Fibroblast of the aortic adventitia (primary cell): ENCODE results near the gene VPS72. TPM values are rescaled to one million over a fixed set of nuclear protein-coding genes. Genes with fewer than 3 reads are reported as not detected.

Experiments used
- DNase-seq: peaks from one replicate; pipeline ENCODE4 v3.0.0-alpha.2; 2010; ENCODE audit warnings: low read depth
- H3K4me3 ChIP-seq: 2 replicates; pipeline ENCODE4 v1.5.1; 2011; ENCODE audit warnings: low read depth, mild to moderate bottlenecking, control low read depth, low read length, moderate library complexity
- total RNA-seq: library from RNA; depleted of rRNA; stranded (reverse); fragments of >200 nt; gene quantifications from 2 replicates; pipeline ENCODE4 v1.2.3, GENCODE V29; 2012; ENCODE audit warnings: low replicate concordance
- TF ChIP-seq, protein P1 (sequence below): IDR thresholded peaks from 2 replicates; pipeline ENCODE4 v1.5.1; 2011; ENCODE audit warnings: mild to moderate bottlenecking, low read length, control low read depth, inconsistent platforms; ENCODE audit not compliant: insufficient read depth

Gene VPS72
- total RNA-seq, 1 donor: 42.8 TPM

DNA sequence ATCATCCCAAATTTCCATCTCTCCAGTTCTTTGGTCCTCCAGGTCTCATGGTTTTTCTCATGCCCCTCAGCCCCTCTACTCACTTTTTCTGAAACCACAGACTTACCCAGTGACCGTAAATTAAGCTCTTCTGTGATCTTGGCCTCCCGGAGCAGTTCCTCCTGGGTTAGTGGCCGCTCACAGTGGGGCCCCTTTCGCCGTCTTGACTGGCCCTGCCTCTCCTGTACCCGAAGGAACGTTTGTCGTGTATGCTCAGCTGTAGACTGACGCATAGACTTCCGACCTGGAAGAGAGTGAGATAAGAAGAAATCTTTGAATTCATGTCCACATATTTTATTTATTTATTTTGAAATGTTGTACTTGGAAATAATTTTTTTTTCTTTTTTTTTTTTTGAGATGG lies 5.8 kb downstream of the VPS72 start:
- no peak for DNase-seq
- no peak overlapping the region for H3K4me3 ChIP-seq
- TF ChIP-seq, protein P1, sequence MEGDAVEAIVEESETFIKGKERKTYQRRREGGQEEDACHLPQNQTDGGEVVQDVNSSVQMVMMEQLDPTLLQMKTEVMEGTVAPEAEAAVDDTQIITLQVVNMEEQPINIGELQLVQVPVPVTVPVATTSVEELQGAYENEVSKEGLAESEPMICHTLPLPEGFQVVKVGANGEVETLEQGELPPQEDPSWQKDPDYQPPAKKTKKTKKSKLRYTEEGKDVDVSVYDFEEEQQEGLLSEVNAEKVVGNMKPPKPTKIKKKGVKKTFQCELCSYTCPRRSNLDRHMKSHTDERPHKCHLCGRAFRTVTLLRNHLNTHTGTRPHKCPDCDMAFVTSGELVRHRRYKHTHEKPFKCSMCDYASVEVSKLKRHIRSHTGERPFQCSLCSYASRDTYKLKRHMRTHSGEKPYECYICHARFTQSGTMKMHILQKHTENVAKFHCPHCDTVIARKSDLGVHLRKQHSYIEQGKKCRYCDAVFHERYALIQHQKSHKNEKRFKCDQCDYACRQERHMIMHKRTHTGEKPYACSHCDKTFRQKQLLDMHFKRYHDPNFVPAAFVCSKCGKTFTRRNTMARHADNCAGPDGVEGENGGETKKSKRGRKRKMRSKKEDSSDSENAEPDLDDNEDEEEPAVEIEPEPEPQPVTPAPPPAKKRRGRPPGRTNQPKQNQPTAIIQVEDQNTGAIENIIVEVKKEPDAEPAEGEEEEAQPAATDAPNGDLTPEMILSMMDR: no peak

DNA sequence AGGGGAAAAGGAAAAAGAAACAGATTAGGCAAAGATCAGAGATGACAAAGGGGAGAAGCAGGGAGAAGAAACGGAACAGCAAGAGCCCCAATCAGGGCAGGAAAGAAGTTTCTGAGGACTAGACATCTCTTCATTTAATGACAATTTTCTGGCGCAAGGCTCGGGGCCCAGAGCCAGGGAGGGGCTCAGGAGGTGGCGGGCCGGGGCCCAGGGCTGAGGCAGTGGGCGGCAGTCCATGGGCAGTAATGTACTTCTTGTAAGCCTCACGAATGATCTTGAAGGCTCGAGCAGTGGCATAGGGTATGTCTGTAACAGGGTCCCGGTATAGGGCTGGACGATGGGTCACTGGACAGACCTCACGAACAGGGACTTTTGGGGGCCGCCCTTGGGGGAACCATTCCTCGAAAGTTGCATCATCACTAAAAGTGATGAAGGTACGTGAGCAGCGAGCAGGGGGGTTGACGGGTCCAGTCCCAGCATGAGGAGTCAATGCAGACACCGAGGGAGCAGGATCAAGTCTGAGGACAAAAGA lies 13.4 kb downstream of the VPS72 start:
- DNase-seq: no peak
- no peak overlapping the region for H3K4me3 ChIP-seq
- TF ChIP-seq, protein P1: no peak

DNA sequence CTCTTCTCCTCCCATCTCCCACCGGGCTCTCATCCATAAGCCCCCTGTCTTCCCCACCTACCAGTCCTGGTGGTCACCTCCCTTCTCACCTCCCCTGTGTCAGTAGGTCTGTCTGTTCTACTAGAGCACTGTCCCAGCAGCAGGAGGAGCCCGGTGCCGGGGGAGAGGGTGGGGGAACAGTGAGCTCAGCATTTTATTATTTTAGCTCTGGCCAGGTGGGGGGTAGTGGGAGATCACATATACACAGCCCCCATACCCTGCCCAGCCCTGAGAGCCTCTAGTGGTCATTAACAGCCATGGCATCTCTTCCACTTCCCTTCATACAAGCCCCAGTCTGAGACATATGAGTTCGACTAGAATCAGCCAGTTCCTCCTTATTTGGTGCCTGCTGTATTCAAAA lies 14.1 kb downstream of the VPS72 start, which contains the start of gene TMOD4:
Gene TMOD4 (minus strand): TSS at position 119 of the 400 bp plus-strand sequence. CDS start 1,106 bp downstream, outside the sequence.
- TF ChIP-seq, protein P1: peak; percentile 65
- no peak within 1 kb of the TSS for H3K4me3 ChIP-seq
- DNase-seq: no peak

DNA sequence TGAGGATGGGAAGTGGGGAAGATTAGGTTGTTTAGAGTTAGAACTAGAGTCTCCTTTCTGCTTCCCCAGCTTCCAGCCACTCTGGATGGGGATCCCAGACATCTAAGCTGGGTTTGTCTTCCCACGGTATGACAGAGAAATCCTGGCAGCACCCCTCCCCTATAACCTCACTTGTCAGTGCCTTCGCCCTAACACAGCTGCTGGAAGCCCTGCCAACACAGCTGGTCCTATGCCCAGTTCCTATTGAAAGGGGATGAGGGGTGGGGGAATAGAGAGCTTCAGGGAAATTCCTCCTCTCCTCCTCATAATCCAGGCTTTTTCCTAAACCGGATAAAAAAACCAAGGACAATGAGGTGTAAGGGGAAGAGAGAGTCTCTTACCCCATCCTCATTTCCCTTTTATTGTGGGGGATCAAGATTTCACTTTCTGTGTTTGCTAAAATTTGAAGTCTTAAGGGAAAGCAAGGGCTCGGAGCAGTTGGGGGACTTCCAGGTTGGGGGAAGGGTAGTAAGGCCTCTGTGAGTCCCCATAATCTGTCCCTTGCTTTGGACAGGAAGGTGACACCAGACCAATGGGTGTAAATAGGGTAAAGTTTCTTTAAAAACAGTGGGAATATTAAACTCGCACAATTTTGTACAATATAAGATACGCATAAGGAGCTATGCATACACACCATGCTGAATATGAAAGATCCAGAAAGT lies 14.8 kb downstream of the VPS72 start:
- no peak overlapping the region for H3K4me3 ChIP-seq
- TF ChIP-seq, protein P1: no peak
- peak; percentile 72 for DNase-seq

DNA sequence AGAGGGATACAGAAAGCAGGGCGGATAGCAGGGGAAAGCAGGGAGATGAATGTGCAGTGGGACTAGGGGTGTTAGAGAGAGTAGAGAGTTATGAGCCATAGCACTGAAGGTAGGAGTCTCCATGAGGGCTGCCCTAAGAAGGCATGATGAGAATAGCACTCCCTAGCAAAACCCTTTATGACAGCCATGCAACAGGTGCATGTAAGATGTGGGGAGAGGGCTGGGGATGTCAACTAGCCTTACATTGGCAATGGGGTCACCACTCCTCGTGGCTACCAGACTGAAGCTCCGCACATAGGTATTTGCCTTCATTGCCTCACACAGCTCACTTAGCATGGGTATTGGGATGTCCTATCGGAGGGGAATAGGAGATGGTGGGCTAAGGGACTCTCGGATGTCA lies 18.8 kb downstream of the VPS72 start:
- no peak for DNase-seq
- no peak overlapping the region for H3K4me3 ChIP-seq
- TF ChIP-seq, protein P1: no peak

DNA sequence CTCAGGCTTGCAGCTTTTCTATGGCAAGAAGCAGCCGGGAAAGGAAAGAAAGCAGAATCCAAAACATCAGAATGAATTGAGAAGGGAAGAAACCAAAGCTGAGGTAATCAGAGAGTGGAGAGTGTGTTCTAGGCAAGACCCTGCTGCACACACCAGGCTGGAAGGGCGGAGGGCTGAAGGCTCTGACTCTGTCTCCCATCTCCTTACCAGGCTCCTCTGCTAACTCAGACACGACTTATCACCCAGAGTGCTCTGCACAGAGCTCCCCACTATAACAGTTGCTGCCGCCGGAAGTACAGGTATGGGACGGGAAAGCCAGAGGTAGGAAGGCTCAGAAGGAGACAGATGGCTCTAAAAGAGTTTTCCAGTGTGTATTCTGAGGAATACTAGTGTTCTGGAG lies 22.9 kb downstream of the VPS72 start:
- TF ChIP-seq, protein P1: no peak
- no peak for DNase-seq
- H3K4me3 ChIP-seq: peak overlapping the region; percentile 98
